HEK293 (cell line): ENCODE results near the gene RGL2.

Source experiments
- BCL11B ChIP-seq: fragments of 450-650 bp; formaldehyde crosslinking; IDR thresholded peaks from 2 replicates; pipeline ENCODE4 v1.5.1; 2016; ENCODE audit warnings: low read depth, missing biosample characterization, missing genetic modification characterization
- GFI1B ChIP-seq: fragments of 450-650 bp; formaldehyde crosslinking; IDR thresholded peaks from 2 replicates; pipeline ENCODE4 v1.5.1; 2016; ENCODE audit warnings: missing biosample characterization, missing genetic modification characterization
- KLF8 ChIP-seq: fragments of 450-650 bp; formaldehyde crosslinking; IDR thresholded peaks from 2 replicates; pipeline ENCODE4 v1.5.1; 2016; ENCODE audit warnings: missing biosample characterization, missing genetic modification characterization
- OVOL3 ChIP-seq: fragments of 450-650 bp; formaldehyde crosslinking; IDR thresholded peaks from 2 replicates; pipeline ENCODE4 v1.5.1; 2016; ENCODE audit warnings: missing biosample characterization, missing genetic modification characterization
- ZBTB10 ChIP-seq: fragments of 450-650 bp; formaldehyde crosslinking; IDR thresholded peaks from 2 replicates; pipeline ENCODE4 v1.5.1; 2016; ENCODE audit warnings: missing biosample characterization, missing genetic modification characterization
- ZBTB26 ChIP-seq: fragments of 450-650 bp; formaldehyde crosslinking; optimal IDR thresholded peaks from 2 replicates; pipeline ENCODE3; 2016; ENCODE audit warnings: missing biosample characterization, mild to moderate bottlenecking, missing genetic modification characterization
- ZBTB44 ChIP-seq: fragments of 450-650 bp; IDR thresholded peaks from 2 replicates; pipeline ENCODE4 v1.5.1; 2018; ENCODE audit warnings: missing biosample characterization, mild to moderate bottlenecking, missing genetic modification characterization
- ZBTB8A ChIP-seq: fragments of 450-650 bp; formaldehyde crosslinking; IDR thresholded peaks from 2 replicates; pipeline ENCODE4 v1.5.1; 2016; ENCODE audit warnings: missing biosample characterization, missing genetic modification characterization
- ZNF169 ChIP-seq: fragments of 450-650 bp; formaldehyde crosslinking; IDR thresholded peaks from 2 replicates; pipeline ENCODE4 v1.5.1; 2016; ENCODE audit warnings: missing biosample characterization, missing genetic modification characterization
- ZNF19 ChIP-seq: fragments of 450-650 bp; formaldehyde crosslinking; IDR thresholded peaks from 2 replicates; pipeline ENCODE4; 2016; ENCODE audit warnings: missing biosample characterization, missing genetic modification characterization, low read depth
- ZNF202 ChIP-seq: fragments of 450-650 bp; formaldehyde crosslinking; IDR thresholded peaks from 2 replicates; pipeline ENCODE4 v1.5.1; 2016; ENCODE audit warnings: missing biosample characterization, missing genetic modification characterization, borderline replicate concordance
- ZNF274 ChIP-seq, 2 experiments: fragments of 200-500 bp in 1 of 2; fragments of 450-650 bp in 1 of 2; sonication (Bioruptor generic) in 1 of 2; formaldehyde crosslinking in 1 of 2; IDR thresholded peaks; 2 replicates each; pipeline versions ENCODE4 v1.5.1 to v1.6.1; 2014 to 2016; ENCODE audit warnings: borderline replicate concordance in 1 of 2, inconsistent platforms in 1 of 2, low read length in 1 of 2, missing biosample characterization in 1 of 2, missing genetic modification characterization in 1 of 2
- ZNF280D ChIP-seq: fragments of 450-650 bp; formaldehyde crosslinking; IDR thresholded peaks from 2 replicates; pipeline ENCODE4 v1.5.1; 2016; ENCODE audit warnings: missing biosample characterization, missing genetic modification characterization
- ZNF292 ChIP-seq: fragments of 450-650 bp; formaldehyde crosslinking; IDR thresholded peaks from 2 replicates; pipeline ENCODE4 v1.5.1; 2016; ENCODE audit warnings: low read depth, missing biosample characterization, missing genetic modification characterization, borderline replicate concordance
- ZNF350 ChIP-seq: fragments of 450-650 bp; formaldehyde crosslinking; IDR thresholded peaks from 2 replicates; pipeline ENCODE4 v1.5.0; 2017; ENCODE audit warnings: missing biosample characterization, mild to moderate bottlenecking, missing genetic modification characterization
- ZNF354C ChIP-seq: fragments of 450-650 bp; formaldehyde crosslinking; IDR thresholded peaks from 2 replicates; pipeline ENCODE4 v1.5.1; 2016; ENCODE audit warnings: missing biosample characterization, missing genetic modification characterization, low read depth, borderline replicate concordance
- ZNF394 ChIP-seq: fragments of 450-650 bp; formaldehyde crosslinking; IDR thresholded peaks from 2 replicates; pipeline ENCODE4 v1.5.1; 2016; ENCODE audit warnings: missing biosample characterization, missing genetic modification characterization, mild to moderate bottlenecking, moderate library complexity, borderline replicate concordance
- ZNF423 ChIP-seq: fragments of 450-650 bp; formaldehyde crosslinking; IDR thresholded peaks from 2 replicates; pipeline ENCODE4 v1.5.1; 2016; ENCODE audit warnings: missing biosample characterization, missing genetic modification characterization
- ZNF513 ChIP-seq: fragments of 450-650 bp; IDR thresholded peaks from 2 replicates; pipeline ENCODE4 v1.5.1; 2018; ENCODE audit warnings: missing biosample characterization, missing genetic modification characterization
- ZNF514 ChIP-seq: fragments of 450-650 bp; formaldehyde crosslinking; IDR thresholded peaks from 2 replicates; pipeline ENCODE4 v1.5.1; 2016; ENCODE audit warnings: missing biosample characterization, missing genetic modification characterization
- ZNF555 ChIP-seq: fragments of 450-650 bp; formaldehyde crosslinking; conservative IDR thresholded peaks from 2 replicates; pipeline ENCODE4 v1.5.1; 2017; ENCODE audit warnings: missing biosample characterization, mild to moderate bottlenecking, missing genetic modification characterization, inconsistent platforms
- ZNF560 ChIP-seq: fragments of 450-650 bp; formaldehyde crosslinking; IDR thresholded peaks from 2 replicates; pipeline ENCODE4 v1.5.1; 2017; ENCODE audit warnings: missing biosample characterization, missing genetic modification characterization, borderline replicate concordance
- ZNF629 ChIP-seq: fragments of 450-650 bp; formaldehyde crosslinking; IDR thresholded peaks from 2 replicates; pipeline ENCODE4 v1.5.1; 2017; ENCODE audit warnings: missing biosample characterization, missing genetic modification characterization
- ZNF645 ChIP-seq: fragments of 450-650 bp; formaldehyde crosslinking; IDR thresholded peaks from 2 replicates; pipeline ENCODE4; 2016; ENCODE audit warnings: missing biosample characterization, missing genetic modification characterization
- ZNF701 ChIP-seq: fragments of 450-650 bp; formaldehyde crosslinking; IDR thresholded peaks from 2 replicates; pipeline ENCODE4 v1.5.1; 2016; ENCODE audit warnings: missing biosample characterization, missing genetic modification characterization
- ZSCAN30 ChIP-seq: fragments of 450-650 bp; IDR thresholded peaks from 2 replicates; pipeline ENCODE4 v1.5.1; 2018; ENCODE audit warnings: missing biosample characterization, mild to moderate bottlenecking, missing genetic modification characterization, moderate library complexity

Gene RGL2

GRCh38 chr6:33299237-33299944, 649 bp upstream of the RGL2 start (continued):
- TF ChIP-seq ZNF513 (tag by site-specific recombination) (no peak), ZNF169 (tag by site-specific recombination) (no peak), ZNF280D (no peak), ZNF394 (tag by site-specific recombination) (peak; percentile 88; the same call in 1 of the 2 replicates), ZNF701 (no peak; the same call in 1 of the 2 replicates), GFI1B (tag by site-specific recombination) (no peak), ZNF274 (IDR thresholded peaks at IDR 0.05; ENCODE audit: low read length) (no peak), ZNF274 (tag by site-specific recombination; IDR thresholded peaks at IDR 0.05; ENCODE audit: borderline replicate concordance) (no peak), KLF8 (tag by site-specific recombination) (peak; percentile 82), ZBTB26 (tag by site-specific recombination) (peak; percentile 35), OVOL3 (no peak), ZBTB44 (tag by site-specific recombination) (no peak), ZNF423 (peak; percentile 79), ZNF19 (tag by site-specific recombination) (no peak), ZBTB8A (tag by site-specific recombination) (0 out of 2 replicates have a peak, but pooled peaks have one; percentile 29), ZSCAN30 (tag by site-specific recombination) (peak; percentile 72), ZBTB10 (no peak), ZNF555 (tag by site-specific recombination) (no peak), ZNF202 (tag by site-specific recombination) (no peak), ZNF645 (tag by site-specific recombination) (no peak), BCL11B (tag by site-specific recombination) (peak; percentile 89), ZNF560 (tag by site-specific recombination) (no peak), ZNF514 (tag by site-specific recombination) (no peak), ZNF354C (no peak), ZNF292 (tag by site-specific recombination) (no peak), ZNF629 (tag by site-specific recombination) (peak; percentile 71), ZNF350 (tag by site-specific recombination) (no peak)
